ENCODE data around the gene SPATA31C2.
"Not testable (repeated sequence)": the region's sequence is repeated elsewhere in the genome, so short reads cannot be mapped to it uniquely, and the experiment has no call there.

Gene SPATA31C2

GRCh38 chr9:88138375-88138774 lies at the start of gene SPATA31C2:
Gene SPATA31C2 (minus strand): TSS chr9:88138475. CDS start chr9:88138446, 29 bp downstream.
- not testable (repeated sequence) for DNase-seq (ENCODE audit: low spot score)

- no peak for DNase-seq (ENCODE audit: low spot score)
Observed at GRCh38 chr9:88187631-88188030, 49.4 kb upstream of the SPATA31C2 start.

GRCh38 chr9:88186495-88187110 lies 48.3 kb upstream of the SPATA31C2 start:
- DNase-seq (ENCODE audit: low spot score): no peak

DNA sequence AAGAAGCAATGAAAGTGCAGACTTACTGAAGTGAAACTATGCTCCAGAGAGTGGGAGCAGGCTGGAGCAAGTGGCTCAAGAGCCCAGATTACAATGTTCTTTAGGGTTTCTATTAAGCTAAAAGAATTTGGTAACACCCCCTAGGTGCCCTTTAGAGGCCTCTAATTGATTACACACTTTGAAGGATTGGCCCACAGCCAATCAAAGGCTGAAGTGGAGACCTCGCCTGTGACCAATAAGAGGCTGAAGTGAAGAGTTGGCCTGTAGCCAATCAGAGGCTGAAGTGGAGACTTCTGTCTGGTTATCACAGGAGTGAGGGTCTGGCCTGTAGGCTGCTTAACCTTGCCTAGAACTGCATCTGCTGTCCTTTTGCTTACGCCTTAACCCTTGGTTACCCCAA lies 46.7 kb upstream of the SPATA31C2 start:
- no peak for DNase-seq (ENCODE audit: low spot score)

GRCh38 chr9:88183798-88184495 lies 45.7 kb upstream of the SPATA31C2 start:
- DNase-seq (ENCODE audit: low spot score): no peak

DNA sequence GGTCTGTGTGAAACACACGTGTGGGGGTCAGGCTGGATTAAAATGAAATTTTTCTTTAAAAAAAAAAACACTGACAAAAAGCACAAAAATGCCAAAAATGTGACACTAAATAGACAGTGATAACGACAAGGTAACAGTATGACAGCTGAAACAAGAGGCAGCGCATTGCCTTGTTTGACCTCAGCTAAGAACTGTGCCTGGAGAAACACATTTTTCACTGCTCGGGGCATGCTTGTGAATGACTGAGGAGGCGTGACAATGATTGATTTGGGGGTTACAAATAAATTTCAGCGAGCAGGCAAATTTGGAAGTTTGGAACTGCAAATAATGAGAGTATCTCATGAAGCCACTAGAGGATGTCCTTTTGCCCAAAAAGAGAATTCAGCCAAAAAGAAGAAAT lies 44.2 kb upstream of the SPATA31C2 start:
- DNase-seq (ENCODE audit: low spot score): no peak

GRCh38 chr9:88180081-88180765 lies 41.9 kb upstream of the SPATA31C2 start:
- no peak for DNase-seq (ENCODE audit: low spot score)

DNA sequence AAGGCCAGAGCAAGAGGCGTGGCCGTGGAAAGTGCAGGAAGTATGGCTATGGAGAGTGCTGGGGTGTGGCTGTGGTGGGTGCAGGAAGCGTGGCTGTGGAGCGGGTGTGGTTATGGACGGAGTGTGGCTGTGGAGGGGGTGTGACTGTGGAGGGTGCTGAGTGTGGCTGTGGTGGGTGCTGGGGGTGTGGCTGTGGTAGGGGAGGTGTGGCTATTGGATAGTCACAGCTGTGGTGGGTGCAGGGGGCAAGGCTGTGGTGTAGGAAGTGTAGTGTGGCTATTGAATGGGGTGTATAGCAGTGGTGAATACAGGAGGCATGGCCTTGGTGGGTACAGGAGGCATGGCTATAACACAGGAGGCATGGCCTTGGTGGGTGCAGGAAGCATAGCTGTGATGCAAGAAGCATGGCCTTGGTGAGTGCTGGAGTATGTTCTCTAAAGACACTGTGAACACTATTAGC lies 40.8 kb upstream of the SPATA31C2 start:
- DNase-seq (ENCODE audit: low spot score): peak; percentile 7

DNA sequence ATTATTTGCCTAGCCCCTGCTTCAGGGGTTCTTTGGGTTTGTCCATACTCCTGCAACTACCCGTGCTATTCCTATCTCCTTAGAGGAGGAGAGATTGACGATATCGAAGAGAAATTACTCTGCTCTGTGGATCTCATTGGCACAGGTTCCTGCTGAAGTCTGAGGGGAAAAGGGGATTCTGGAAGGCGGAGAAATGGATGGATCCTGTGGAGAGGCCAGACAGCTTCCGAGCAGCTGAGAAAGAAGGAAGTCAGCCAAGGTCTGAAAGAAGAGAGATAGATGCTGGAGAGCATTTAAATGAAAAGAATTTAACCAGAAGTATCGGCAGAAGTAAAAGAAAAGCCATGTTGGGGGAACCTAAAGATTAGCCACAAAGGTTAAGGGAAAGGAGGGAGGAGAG lies 40.4 kb upstream of the SPATA31C2 start:
- DNase-seq (ENCODE audit: low spot score): no peak

GRCh38 chr9:88177371-88177770 lies 39.1 kb upstream of the SPATA31C2 start:
- no peak for DNase-seq (ENCODE audit: low spot score)

DNA sequence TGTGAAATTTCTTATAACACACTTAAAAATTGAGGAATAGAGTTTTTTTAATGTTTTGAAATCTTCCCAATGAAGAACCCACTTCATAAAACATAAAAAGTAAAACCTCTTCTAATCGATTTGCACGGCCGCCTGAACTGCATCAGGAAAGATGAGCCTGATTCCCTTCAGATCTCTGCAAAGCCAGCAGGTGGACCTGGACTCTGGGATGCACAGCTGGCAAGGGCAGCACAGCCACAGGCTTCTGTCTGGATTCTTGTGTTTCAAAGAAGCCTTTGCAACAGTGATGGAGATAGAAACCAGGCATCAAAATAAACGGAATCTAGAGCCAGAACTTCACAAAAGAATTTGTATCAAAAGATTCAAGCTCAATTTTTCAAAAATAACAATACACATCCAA lies 36.0 kb upstream of the SPATA31C2 start:
- no peak for DNase-seq (ENCODE audit: low spot score)

DNA sequence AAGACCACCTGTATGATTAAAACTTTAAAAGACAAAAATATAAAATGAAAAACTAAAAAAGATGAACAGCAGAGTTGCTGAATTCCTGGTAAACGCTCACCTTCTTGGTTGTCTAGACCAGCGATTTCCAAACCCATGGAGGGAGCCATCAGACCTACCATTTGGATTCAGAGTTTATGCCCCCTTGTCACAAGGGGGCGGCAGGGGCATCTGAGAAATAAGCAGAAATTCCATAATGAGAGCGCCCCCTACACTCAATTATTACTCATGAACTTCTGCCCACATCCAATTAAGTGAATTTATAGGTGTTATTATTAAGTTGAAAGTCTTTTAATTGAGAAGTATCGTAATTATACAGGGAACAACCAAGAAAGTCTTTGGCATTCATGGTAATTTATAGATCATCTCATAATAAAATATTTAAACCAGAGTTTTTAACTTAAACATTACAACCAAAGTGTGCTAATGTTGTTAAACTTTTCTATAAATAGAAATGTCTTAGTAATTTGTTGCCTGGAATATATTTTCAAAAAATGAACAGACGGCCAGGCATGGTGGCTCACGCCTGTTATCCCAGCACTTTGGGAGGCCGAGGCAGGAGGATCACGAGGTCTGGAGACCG lies 35.2 kb upstream of the SPATA31C2 start:
- peak; percentile 54 for DNase-seq (ENCODE audit: low spot score)

DNA sequence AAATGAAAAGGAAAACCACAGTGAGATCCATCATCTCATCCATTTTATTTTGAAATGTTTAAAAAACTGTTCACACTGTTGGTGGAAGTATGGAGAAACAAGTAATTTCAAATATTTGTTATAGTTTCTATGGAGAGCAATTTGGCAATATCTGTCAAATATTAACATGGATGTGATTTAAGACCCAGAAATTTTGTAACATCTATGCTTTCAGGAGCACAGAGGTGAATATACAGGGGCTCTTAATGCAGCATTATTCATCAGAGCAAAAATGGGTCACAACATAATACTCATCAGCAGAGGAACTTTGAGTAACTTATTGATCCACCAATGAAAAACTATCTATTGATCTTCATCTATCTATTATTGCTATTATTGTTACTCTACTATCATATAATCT lies 31.4 kb upstream of the SPATA31C2 start:
- DNase-seq (ENCODE audit: low spot score): no peak

DNA sequence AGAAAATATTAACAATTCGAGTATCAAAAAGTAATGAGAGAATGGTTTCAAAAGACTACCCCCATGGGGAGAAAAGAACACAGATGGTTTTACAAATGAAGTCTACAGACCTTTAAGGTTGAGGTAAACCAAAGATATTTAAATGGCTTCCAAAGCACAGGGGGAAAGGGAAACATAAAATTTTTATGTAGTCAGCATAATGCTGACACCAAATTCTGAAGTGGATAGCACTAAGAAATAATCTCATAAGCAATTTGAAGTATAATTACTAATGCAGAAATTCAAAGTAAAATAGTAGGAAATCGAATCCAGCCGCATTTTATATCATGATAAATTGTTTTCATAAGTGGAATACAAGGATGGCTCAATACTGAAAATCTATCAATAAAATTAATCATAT lies 30.3 kb upstream of the SPATA31C2 start:
- DNase-seq (ENCODE audit: low spot score): no peak

DNA sequence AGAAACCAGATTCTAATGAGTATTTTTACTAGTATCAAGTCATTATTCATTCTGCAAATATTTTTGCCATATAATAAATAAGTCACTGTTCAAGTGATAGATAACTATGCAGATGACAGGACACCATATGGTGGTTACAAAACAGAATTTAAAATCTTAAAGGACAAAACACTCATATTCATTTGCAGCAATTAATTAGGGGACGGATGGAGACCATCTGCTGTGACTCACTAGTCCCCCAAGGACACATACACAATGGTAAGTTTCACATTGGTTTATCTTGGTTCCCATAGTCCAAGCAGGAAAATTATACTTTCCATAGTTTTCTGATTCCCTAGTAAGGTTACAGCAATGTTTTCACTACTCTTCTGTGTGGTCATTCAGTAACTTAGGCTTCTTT lies 28.4 kb upstream of the SPATA31C2 start:
- DNase-seq (ENCODE audit: low spot score): no peak

DNA sequence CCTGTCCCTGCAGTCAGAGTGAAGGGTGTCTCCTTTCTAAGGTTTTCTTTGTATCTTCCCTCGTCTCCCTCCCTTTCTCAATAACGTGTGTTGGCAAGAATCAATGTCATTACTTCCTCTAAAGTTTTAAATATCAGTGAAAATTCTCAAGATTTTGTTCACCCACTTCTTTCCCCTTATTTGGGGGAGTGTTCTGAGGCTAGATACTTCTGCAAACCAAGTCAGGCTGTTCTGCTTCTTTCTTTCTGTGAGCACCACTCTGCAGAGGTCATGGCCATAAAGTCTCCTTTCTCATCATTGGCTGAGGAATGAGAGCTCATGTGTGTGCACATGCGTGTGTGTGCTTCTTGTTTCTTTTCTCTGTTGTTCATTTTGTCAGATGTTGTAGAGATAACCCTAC lies 26.6 kb upstream of the SPATA31C2 start:
- no peak for DNase-seq (ENCODE audit: low spot score)

- no peak for DNase-seq (ENCODE audit: low spot score)
Observed at GRCh38 chr9:88161144-88161543, 22.9 kb upstream of the SPATA31C2 start.

DNA sequence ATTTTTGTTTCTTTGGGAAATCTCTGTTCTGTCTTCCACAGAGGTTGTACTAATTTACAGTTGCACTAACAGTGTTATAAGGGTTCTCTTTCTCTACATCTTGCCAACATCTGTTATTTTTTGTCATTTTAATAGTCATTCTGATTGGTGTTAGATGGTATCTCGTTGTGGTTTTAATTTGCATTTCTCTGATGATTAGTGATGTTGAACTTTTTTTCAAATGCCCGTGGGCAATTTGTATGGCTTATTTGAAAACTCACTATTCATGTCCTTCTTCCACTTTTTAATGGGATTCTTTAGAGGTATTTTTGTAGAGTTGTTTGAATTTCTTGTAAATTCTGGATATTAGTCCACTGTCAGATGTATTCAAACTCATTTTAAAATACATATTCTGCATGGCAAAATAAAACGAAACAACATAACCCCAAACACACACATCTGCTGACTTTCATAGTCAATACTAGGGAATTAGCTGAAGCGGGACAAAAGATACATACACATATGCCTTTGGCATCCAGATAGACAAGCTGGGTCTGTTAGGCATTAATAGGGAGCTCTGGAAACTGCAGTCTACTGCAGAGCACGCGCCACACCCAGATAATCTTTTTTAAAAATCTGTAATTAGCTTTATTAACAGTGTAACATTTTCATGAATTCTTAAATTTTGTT lies 5.8 kb upstream of the SPATA31C2 start:
- DNase-seq (ENCODE audit: low spot score): no peak

DNA sequence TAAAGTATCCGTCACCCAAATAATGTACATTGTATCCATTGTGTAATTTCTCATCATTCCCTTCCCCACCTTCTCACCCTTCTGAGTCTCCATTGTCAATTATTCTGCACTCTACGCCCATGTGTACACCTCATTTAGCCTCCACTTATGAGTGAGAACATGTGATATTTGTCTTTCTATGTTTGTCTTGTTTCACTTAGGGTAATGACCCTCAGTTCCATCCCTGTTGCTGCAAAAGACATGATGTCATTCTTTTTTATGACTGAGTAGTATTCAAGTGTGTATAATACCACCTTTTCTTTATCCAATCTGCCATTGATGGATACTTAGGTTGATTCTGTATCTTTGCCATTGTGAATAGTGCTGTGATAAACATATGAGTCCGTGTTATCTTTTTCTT lies 4.9 kb upstream of the SPATA31C2 start:
- no peak for DNase-seq (ENCODE audit: low spot score)

- not testable (repeated sequence) for DNase-seq (ENCODE audit: low spot score)
Observed at GRCh38 chr9:88133552-88133951, 4.7 kb downstream of the SPATA31C2 start.

DNA sequence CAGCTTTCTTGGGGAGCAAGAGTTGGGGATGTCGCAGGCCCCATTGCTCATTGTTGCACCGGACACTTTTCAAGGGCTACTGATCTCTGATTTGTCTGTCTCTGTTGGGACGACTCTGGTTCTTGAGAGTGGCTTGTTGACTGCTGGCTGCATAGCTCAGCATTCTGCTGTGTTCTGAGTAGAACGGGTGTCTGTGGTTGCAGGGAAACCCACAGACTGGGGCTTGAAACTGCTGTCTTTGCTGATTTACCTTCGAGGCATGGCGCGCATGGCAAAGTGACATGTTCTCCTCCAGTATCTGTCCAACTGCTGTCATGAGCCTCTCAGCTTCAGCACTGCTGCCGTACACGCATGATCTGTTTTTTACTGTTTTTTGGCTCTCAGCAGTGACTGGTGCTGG lies 8.7 kb downstream of the SPATA31C2 start:
- not testable (repeated sequence) for DNase-seq (ENCODE audit: low spot score)

GRCh38 chr9:88127700-88128300 lies 10.5 kb downstream of the SPATA31C2 start:
- not testable (repeated sequence) for DNase-seq (ENCODE audit: low spot score)
